ENCODE results near the gene USF2. TPM values are rescaled to one million over a fixed set of nuclear protein-coding genes. Genes with fewer than 3 reads are reported as not detected.
A peak's percentile ranks its signal among the peaks of the same experiment; 100 is the strongest.

The USF2 gene
- total RNA-seq, 1 experiment from 2014 or later: 123 TPM

DNA sequence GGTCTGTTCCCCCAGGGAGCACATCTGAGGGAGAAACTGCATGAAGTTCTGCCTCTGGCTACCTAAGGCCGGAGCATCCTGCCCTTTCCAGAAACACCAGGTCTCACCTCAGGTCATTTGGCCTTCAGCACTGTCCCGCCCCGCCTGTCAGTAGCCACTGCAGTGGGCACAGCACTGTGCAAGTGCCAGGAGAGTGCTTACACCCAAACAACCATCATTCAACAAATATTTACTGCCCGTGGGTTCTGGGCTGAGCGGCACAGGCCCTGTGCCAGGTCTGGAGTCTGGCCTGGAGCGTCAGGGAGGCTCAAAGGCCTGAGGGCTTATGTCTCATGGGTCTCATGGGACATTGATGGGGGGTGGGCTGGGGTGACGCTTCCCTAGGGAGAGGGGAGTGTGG is 2.8 kb downstream of the USF2 start:
- H3K27me3 Mint-ChIP-seq (ENCODE audit: low read depth): no peaks in the 10 kb centered on the region
- H3K36me3 Mint-ChIP-seq (ENCODE audit: insufficient read depth in 1 of 3, low read depth in 3 of 3): peaks cover 29 to 63% (median 63%) of the 10 kb centered on the region in 3 experiments

More for the DNA sequence above, 2.8 kb downstream of the USF2 start:
- Mint-ChIP-seq H3K27ac (peak overlapping the region in 1 of 3 experiments; percentile 41; a peak in 2 of 7 replicates), H3K9me3 (no peaks in the 10 kb centered on the region), H3K4me3 (peak overlapping the region in 1 of 2 experiments; percentile 33; a peak in 2 of 5 replicates), H3K4me1 (peaks cover 2 to 8% of the 10 kb centered on the region in 2 experiments; a peak in 3 of 4 replicates)
- no peak overlapping the region for H4K5ac ChIP-seq (ENCODE audit: insufficient read length, low read depth, low read length)
- no peak overlapping the region for H2AK5ac ChIP-seq (ENCODE audit: insufficient read length, low read length)
- H2AFZ ChIP-seq (ENCODE audit: low read length): no peak overlapping the region
- no peak overlapping the region for H3K23ac ChIP-seq (ENCODE audit: insufficient read length, low read depth, low read length)
- H2BK12ac ChIP-seq (ENCODE audit: insufficient read length, low read depth, low read length): no peak overlapping the region
- no peaks in the 10 kb centered on the region for H3K9me3 ChIP-seq (ENCODE audit: control insufficient read depth, low read depth, low read length)
- no peak overlapping the region for H2BK5ac ChIP-seq (ENCODE audit: insufficient read length, low read length)
- no peaks in the 10 kb centered on the region for H3K4me1 ChIP-seq (ENCODE audit: insufficient read depth, low read length)
- H3K79me1 ChIP-seq (ENCODE audit: insufficient read depth, low read depth, low read length, poor library complexity, severe bottlenecking): no peaks in the 10 kb centered on the region
- H3K14ac ChIP-seq (ENCODE audit: insufficient read depth, low read length): no peak overlapping the region
- H3K4ac ChIP-seq (ENCODE audit: low read depth, low read length): no peak overlapping the region
- no peak overlapping the region for H3K56ac ChIP-seq (ENCODE audit: insufficient read length, low read depth, low read length)
- no peak overlapping the region for H2BK15ac ChIP-seq (ENCODE audit: low read depth, low read length)
- no peak overlapping the region for H3T11ph ChIP-seq (ENCODE audit: low read length)
- H3K79me2 ChIP-seq (ENCODE audit: insufficient read depth, low read length): no peaks in the 10 kb centered on the region
- H3K18ac ChIP-seq (ENCODE audit: insufficient read length, low read depth, low read length): no peak overlapping the region
- peaks cover 5% of the 10 kb centered on the region for H3K23me2 ChIP-seq (ENCODE audit: insufficient read length, low read depth, low read length, poor library complexity, severe bottlenecking)
- H3K4me2 ChIP-seq (ENCODE audit: insufficient read depth, insufficient read length, low read length): no peak overlapping the region
- H3K27ac ChIP-seq (ENCODE audit: insufficient read length, low read depth, low read length): no peak overlapping the region
- DNase-seq: no peak
- WGBS (ENCODE audit: extremely low coverage, insufficient read length, low lambda C conversion rate): no CpG with 5 or more reads among the region's 7 CpGs
- H4K91ac ChIP-seq (ENCODE audit: insufficient read length, low read depth, low read length): no peak overlapping the region
- H4K20me1 ChIP-seq (ENCODE audit: control insufficient read depth, insufficient read depth, insufficient read length): no peaks in the 10 kb centered on the region
- TF ChIP-seq, protein P1, sequence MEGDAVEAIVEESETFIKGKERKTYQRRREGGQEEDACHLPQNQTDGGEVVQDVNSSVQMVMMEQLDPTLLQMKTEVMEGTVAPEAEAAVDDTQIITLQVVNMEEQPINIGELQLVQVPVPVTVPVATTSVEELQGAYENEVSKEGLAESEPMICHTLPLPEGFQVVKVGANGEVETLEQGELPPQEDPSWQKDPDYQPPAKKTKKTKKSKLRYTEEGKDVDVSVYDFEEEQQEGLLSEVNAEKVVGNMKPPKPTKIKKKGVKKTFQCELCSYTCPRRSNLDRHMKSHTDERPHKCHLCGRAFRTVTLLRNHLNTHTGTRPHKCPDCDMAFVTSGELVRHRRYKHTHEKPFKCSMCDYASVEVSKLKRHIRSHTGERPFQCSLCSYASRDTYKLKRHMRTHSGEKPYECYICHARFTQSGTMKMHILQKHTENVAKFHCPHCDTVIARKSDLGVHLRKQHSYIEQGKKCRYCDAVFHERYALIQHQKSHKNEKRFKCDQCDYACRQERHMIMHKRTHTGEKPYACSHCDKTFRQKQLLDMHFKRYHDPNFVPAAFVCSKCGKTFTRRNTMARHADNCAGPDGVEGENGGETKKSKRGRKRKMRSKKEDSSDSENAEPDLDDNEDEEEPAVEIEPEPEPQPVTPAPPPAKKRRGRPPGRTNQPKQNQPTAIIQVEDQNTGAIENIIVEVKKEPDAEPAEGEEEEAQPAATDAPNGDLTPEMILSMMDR (conservative IDR thresholded peaks at IDR 0.05): no peak
- no peak overlapping the region for H3K9ac ChIP-seq (ENCODE audit: extremely low read depth, insufficient read length, low read length)
- no peaks in the 10 kb centered on the region for H3K27me3 ChIP-seq (ENCODE audit: insufficient read depth, low read length)
- no peak overlapping the region for H2BK20ac ChIP-seq (ENCODE audit: low read depth, low read length, poor library complexity, severe bottlenecking)
- no peak overlapping the region for H2BK120ac ChIP-seq (ENCODE audit: low read depth, low read length, poor library complexity, severe bottlenecking)
- no peak overlapping the region for H4K8ac ChIP-seq (replicated peaks; ENCODE audit: insufficient read length, low read depth, low read length)
